HCT116 (cell line): ENCODE results near the gene POLA1. TPM values are rescaled to one million over a fixed set of nuclear protein-coding genes. Genes with fewer than 3 reads are reported as not detected.

Experiments used
- ATAC-seq: fragments of 200-7000 bp; cut with Tn5 transposase; 2 replicates; pipeline ENCODE4 v1.9.1; 2020; ENCODE audit warnings: mild to moderate bottlenecking, moderate library complexity
- BruUV-seq: library from RNA; stranded (reverse); fragments of 400-500 nt; replicated peaks from 2 replicates; lab custom pipeline; 2021; lab: Mats Ljungman, UMichigan
- CTCF ChIA-PET: fragments of 300-600 bp; sonication (Branson Sonifier 250); formaldehyde crosslinking; loops from one replicate; lab custom pipeline; 2021; ENCODE audit warnings: antibody characterized with exemption; lab: Charles Lee
- POLR2A ChIA-PET: fragments of 300-600, 350-600 bp; sonication (Branson Sonifier 250); formaldehyde crosslinking; loops from one replicate; lab custom pipeline; 2021; ENCODE audit warnings: antibody characterized with exemption; lab: Charles Lee
- RAD21 ChIA-PET, 2 experiments: fragments of 300-600 bp; sonication (Branson Sonifier 250); formaldehyde crosslinking; loops; one replicate each; lab custom pipeline; 2023; ENCODE audit warnings: low total read pairs in 2 of 2; ENCODE audit not compliant: uncharacterized antibody in 2 of 2, unreplicated experiment in 2 of 2, low non-redundant PET in 1 of 2; lab: Charles Lee
- DNase-seq: peaks from one replicate; pipeline ENCODE4 v3.0.0-alpha.2; 2010; ENCODE audit warnings: low read depth, low spot score
- H2AFZ ChIP-seq: fragments of 200-600 bp; shearing (Covaris generic), sonication (generic); 2 replicates; pipeline ENCODE4 v1.6.1; 2017; ENCODE audit warnings: low read depth, mixed run types, mixed read lengths, antibody characterized with exemption, low read length; ENCODE audit not compliant: poor library complexity, severe bottlenecking
- H3K27ac ChIP-seq: 2 replicates; pipeline ENCODE4 v1.5.1; 2012; ENCODE audit warnings: low read depth, low read length
- H3K27me3 ChIP-seq: fragments of 200-600 bp; sonication (generic); 2 replicates; pipeline ENCODE4 v1.6.1; 2016; ENCODE audit warnings: mixed run types, low read length, mixed read lengths; ENCODE audit not compliant: insufficient read depth
- H3K36me3 ChIP-seq, 2 experiments: fragments of 200-500 bp in 1 of 2; fragments of 200-600 bp in 1 of 2; sonication (Bioruptor generic) in 1 of 2; sonication (generic) in 1 of 2; 2 replicates each; pipeline versions ENCODE4 v1.5.1 to v1.6.1; 2014 to 2016; ENCODE audit warnings: low read length in 2 of 2, inconsistent platforms in 1 of 2, mixed read lengths in 1 of 2, mixed run types in 1 of 2; ENCODE audit not compliant: insufficient read depth in 2 of 2, control insufficient read depth in 1 of 2
- H3K4me1 ChIP-seq, 2 experiments: fragments of 200-600 bp in 1 of 2; sonication (generic) in 1 of 2; 2 replicates each; pipeline versions ENCODE4 v1.5.1 to v1.6.1; 2012 to 2017; ENCODE audit warnings: low read length in 2 of 2, inconsistent platforms in 1 of 2, mild to moderate bottlenecking in 1 of 2, mixed read lengths in 1 of 2, mixed run types in 1 of 2, moderate library complexity in 1 of 2; ENCODE audit not compliant: insufficient read depth in 2 of 2, control insufficient read depth in 1 of 2
- H3K4me2 ChIP-seq: fragments of 200-600 bp; sonication (generic); 2 replicates; pipeline ENCODE4 v1.6.1; 2017; ENCODE audit warnings: mixed run types, low read length, mixed read lengths
- H3K4me3 ChIP-seq, 2 experiments: fragments of 200-600 bp in 1 of 2; sonication (generic) in 1 of 2; replicated peaks in 1 of 2; 2 replicates each; pipeline ENCODE4 v1.5.1; 2011 to 2016; ENCODE audit warnings: low read length in 2 of 2, control low read depth in 1 of 2, low read depth in 1 of 2, mild to moderate bottlenecking in 1 of 2, mixed read lengths in 1 of 2, mixed run types in 1 of 2
- H3K79me2 ChIP-seq: fragments of 200-600 bp; sonication (generic); 2 replicates; pipeline ENCODE4 v1.6.1; 2017; ENCODE audit warnings: mild to moderate bottlenecking, mixed run types, low read length, moderate library complexity, mixed read lengths; ENCODE audit not compliant: insufficient read depth
- H3K9ac ChIP-seq: fragments of 200-600 bp; sonication (generic); 2 replicates; pipeline ENCODE4 v1.6.1; 2016; ENCODE audit warnings: low read length, mixed read lengths
- H3K9me2 ChIP-seq: fragments of 200-600 bp; sonication (generic), shearing (Covaris generic); 2 replicates; pipeline ENCODE4 v1.6.1; 2017; ENCODE audit warnings: mixed run types, mild to moderate bottlenecking, moderate library complexity; ENCODE audit not compliant: insufficient read depth
- H3K9me3 ChIP-seq, 2 experiments: fragments of 200-500 bp in 1 of 2; fragments of 200-600 bp in 1 of 2; sonication (Bioruptor generic) in 1 of 2; sonication (generic) in 1 of 2; 2 replicates each; pipeline ENCODE4 v1.6.1; 2014 to 2017; ENCODE audit warnings: low read length in 2 of 2, mixed read lengths in 2 of 2, inconsistent platforms in 1 of 2, low read depth in 1 of 2, mild to moderate bottlenecking in 1 of 2, mixed run types in 1 of 2, moderate library complexity in 1 of 2; ENCODE audit not compliant: control insufficient read depth in 1 of 2, insufficient read depth in 1 of 2
- H4K20me1 ChIP-seq: fragments of 200-600 bp; sonication (generic), shearing (Covaris generic); 2 replicates; pipeline ENCODE4 v1.6.1; 2017; ENCODE audit warnings: mixed run types, mild to moderate bottlenecking, moderate library complexity; ENCODE audit not compliant: insufficient read depth
- CBX3 ChIP-seq: IDR thresholded peaks from 2 replicates; pipeline ENCODE4 v1.6.1; 2012; ENCODE audit warnings: low read depth
- FOSL1 ChIP-seq: IDR thresholded peaks from 2 replicates; pipeline ENCODE4 v1.6.1; 2012; ENCODE audit warnings: low read depth
- POLR2AphosphoS5 ChIP-seq: IDR thresholded peaks from 2 replicates; pipeline ENCODE4 v1.6.1; 2011; ENCODE audit warnings: mild to moderate bottlenecking, low read depth, low read length, moderate library complexity
- SIN3A ChIP-seq: IDR thresholded peaks from 2 replicates; pipeline ENCODE4 v1.6.1; 2012; ENCODE audit warnings: low read depth
- YY1 ChIP-seq: IDR thresholded peaks from 2 replicates; pipeline ENCODE4 v1.6.1; 2011; ENCODE audit warnings: low read length, low read depth, moderate library complexity, mild to moderate bottlenecking; ENCODE audit not compliant: insufficient replicate concordance; ENCODE audit errors: extremely low read depth
- ZNF274 ChIP-seq: fragments of 200-500 bp; sonication (Bioruptor generic); IDR thresholded peaks from 2 replicates; pipeline ENCODE4 v1.6.1; 2014; ENCODE audit warnings: mild to moderate bottlenecking, low read depth, low read length, inconsistent platforms
- intact Hi-C: fragments of 100-400 bp; cut with micrococcal nuclease; formaldehyde crosslinking; loops from 2 replicates; pipeline ENCODE4 v1.10.0; 2022
- total RNA-seq: library from RNA; stranded (reverse); gene quantifications from one replicate; pipeline ENCODE4 v1.2.1, GENCODE V29; 2021; ENCODE audit not compliant: unreplicated experiment
- TF ChIP-seq, protein P1 (sequence below): IDR thresholded peaks from 2 replicates; pipeline ENCODE4 v1.6.1; 2011; ENCODE audit warnings: mild to moderate bottlenecking, low read length, moderate library complexity; ENCODE audit not compliant: insufficient replicate concordance; ENCODE audit errors: extremely low read depth

Gene POLA1
- total RNA-seq, 1 experiment from 2014 or later = 27.0 TPM

DNA sequence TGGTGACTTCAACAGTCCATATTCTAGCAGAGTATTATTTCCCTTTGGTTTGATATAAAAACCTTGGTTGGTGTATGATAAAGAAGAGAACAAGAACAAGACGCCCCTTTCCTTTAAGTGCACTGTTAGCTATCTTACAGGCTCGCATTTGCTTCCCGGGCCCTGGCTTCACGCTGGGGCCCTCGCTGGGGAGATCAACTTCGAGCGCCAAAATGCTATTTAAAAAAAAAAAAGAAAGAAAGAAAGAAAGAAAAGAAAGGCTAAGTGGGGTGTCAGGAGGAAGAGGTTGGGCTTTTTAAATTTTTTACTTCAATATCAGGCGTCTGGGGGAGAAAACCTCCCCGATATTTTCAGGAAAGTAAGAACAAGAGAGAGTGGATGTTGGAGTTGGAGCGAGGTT lies 310.3 kb downstream of the POLA1 start:
- Histone ChIP-seq H3K36me3 (no peaks in the 10 kb centered on the region), H3K27ac (no peak overlapping the region), H3K4me2 (no peak overlapping the region), H3K4me3 (no peak overlapping the region), H2AFZ (no peak overlapping the region), H3K79me2 (no peaks in the 10 kb centered on the region), H3K4me1 (no peaks in the 10 kb centered on the region), H4K20me1 (no peaks in the 10 kb centered on the region), H3K27me3 (no peaks in the 10 kb centered on the region), H3K9ac (no peak overlapping the region), H3K9me3 (no peaks in the 10 kb centered on the region), H3K9me2 (no peaks in the 10 kb centered on the region)
- no peak for TF ChIP-seq SIN3A
- no peak for TF ChIP-seq POLR2AphosphoS5
- ATAC-seq (no peak), DNase-seq (no peak)
- POLR2A ChIA-PET = no interaction called here
- no TSS peak for BruUV-seq
- RAD21 ChIA-PET = no interaction called here
- CTCF ChIA-PET = no interaction called here
- intact Hi-C loops = no loop called here

DNA sequence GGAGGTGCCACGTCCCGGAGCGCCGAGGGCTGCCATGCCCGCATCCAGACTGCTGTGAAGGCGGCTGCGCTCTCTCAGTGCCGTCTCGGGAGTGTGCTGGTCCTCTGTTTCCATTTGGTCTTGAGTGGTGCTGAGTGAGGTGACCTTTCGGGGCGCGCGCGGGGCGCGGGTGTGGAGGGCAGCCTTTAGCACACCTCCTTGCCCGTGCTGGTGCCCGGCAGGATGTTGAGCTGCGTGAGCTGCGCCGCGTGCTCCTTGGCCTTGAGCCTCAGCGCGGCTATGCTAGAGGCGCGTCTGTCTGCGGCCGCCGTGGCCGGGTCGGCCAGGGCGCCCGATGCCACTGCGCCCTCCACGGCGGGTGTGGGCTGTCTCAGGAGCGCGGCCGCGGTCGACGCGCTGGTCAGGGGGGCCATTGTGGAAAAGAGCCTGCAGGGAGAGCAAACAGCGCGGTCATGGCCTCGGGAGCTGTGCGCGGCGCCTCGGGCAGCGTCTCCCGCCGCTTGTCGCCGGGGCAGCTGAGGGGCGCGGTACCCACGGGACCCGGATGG lies 310.8 kb downstream of the POLA1 start:
- BruUV-seq = no TSS peak
- DNase-seq = no peak
- ChIA-PET CTCF (no interaction called here), POLR2A (no interaction called here), RAD21 (no interaction called here)
- Histone ChIP-seq H3K4me1 (no peaks in the 10 kb centered on the region), H3K9ac (no peak overlapping the region), H3K27ac (no peak overlapping the region), H4K20me1 (no peaks in the 10 kb centered on the region), H3K36me3 (no peaks in the 10 kb centered on the region), H2AFZ (no peak overlapping the region), H3K4me2 (no peak overlapping the region), H3K4me3 (no peak overlapping the region), H3K9me2 (no peaks in the 10 kb centered on the region), H3K79me2 (no peaks in the 10 kb centered on the region), H3K27me3 (no peaks in the 10 kb centered on the region), H3K9me3 (no peaks in the 10 kb centered on the region)
- intact Hi-C loops = no loop called here
- no peak for ATAC-seq
- TF ChIP-seq, protein P1, sequence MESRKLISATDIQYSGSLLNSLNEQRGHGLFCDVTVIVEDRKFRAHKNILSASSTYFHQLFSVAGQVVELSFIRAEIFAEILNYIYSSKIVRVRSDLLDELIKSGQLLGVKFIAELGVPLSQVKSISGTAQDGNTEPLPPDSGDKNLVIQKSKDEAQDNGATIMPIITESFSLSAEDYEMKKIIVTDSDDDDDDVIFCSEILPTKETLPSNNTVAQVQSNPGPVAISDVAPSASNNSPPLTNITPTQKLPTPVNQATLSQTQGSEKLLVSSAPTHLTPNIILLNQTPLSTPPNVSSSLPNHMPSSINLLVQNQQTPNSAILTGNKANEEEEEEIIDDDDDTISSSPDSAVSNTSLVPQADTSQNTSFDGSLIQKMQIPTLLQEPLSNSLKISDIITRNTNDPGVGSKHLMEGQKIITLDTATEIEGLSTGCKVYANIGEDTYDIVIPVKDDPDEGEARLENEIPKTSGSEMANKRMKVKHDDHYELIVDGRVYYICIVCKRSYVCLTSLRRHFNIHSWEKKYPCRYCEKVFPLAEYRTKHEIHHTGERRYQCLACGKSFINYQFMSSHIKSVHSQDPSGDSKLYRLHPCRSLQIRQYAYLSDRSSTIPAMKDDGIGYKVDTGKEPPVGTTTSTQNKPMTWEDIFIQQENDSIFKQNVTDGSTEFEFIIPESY = no peak
- TF ChIP-seq ZNF274 (no peak), FOSL1 (no peak), SIN3A (no peak), YY1 (no peak), CBX3 (no peak)
